PC-9 (cell line): ENCODE measurements around the gene RBM33.

ENCODE experiments used
- CTCF ChIP-seq: fragments of 200-600 bp; sonication (generic); conservative IDR thresholded peaks from 2 replicates; pipeline ENCODE4 v1.6.1; 2017; ENCODE audit warnings: mixed run types, antibody characterized with exemption, mild to moderate bottlenecking, moderate library complexity
- EZH2 ChIP-seq: fragments of 200-600 bp; sonication (generic); IDR thresholded peaks from 2 replicates; pipeline ENCODE4 v1.8.0; 2017; ENCODE audit warnings: antibody characterized with exemption, low read depth

- no peak for TF ChIP-seq CTCF
- TF ChIP-seq EZH2 = no peak
Measured at GRCh38 chr7:155602750-155603149, 41.7 kb upstream of the RBM33 start.
